ENCODE measurements around the gene VPS51. TPM values are rescaled to one million over a fixed set of nuclear protein-coding genes. Genes with fewer than 3 reads are reported as not detected.

VPS51 gene
- total RNA-seq, 6 experiments from 2014 or later, result 41.5 to 170 (median 50.2) TPM

- ATAC-seq (no peak), DNase-seq (no peak)
- H3K4me1 ChIP-seq, result no peaks in the 10 kb centered on the region
- H3K4me3 ChIP-seq, result no peak overlapping the region
- no peaks in the 10 kb centered on the region for H3K36me3 ChIP-seq
- TF ChIP-seq CTCF (IDR thresholded peaks at IDR 0.05) (no peak), POLR2A (IDR thresholded peaks at IDR 0.05) (no peak)
- WGBS (ENCODE audit: insufficient coverage, low coverage, low lambda C conversion rate, missing lambda C conversion rate), result 79% methylated on average over 1 of the region's 1 CpG
- H3K27ac ChIP-seq, result no peak overlapping the region
- H3K27me3 ChIP-seq, result no peaks in the 10 kb centered on the region
- H3K9me3 ChIP-seq, result no peaks in the 10 kb centered on the region
- intact Hi-C loops (cut with DNase I), result no loop called here
These were observed 40.5 kb upstream of the VPS51 start for GRCh38 chr11:65055538-65055937.

GRCh38 chr11:65056999-65057398, 39.0 kb upstream of the VPS51 start:
- DNase-seq (no peak), ATAC-seq (no peak)
- intact Hi-C loops (cut with DNase I), result no loop called here
- 91% methylated on average over 4 of the region's 6 CpGs for WGBS (ENCODE audit: insufficient coverage, low coverage, low lambda C conversion rate, missing lambda C conversion rate)
- Histone ChIP-seq H3K4me1 (no peaks in the 10 kb centered on the region), H3K27ac (no peak overlapping the region), H3K4me3 (no peak overlapping the region), H3K27me3 (no peaks in the 10 kb centered on the region), H3K9me3 (no peaks in the 10 kb centered on the region), H3K36me3 (no peaks in the 10 kb centered on the region)
- no peak for TF ChIP-seq CTCF (IDR thresholded peaks at IDR 0.05)
- TF ChIP-seq POLR2A (IDR thresholded peaks at IDR 0.05), result no peak

GRCh38 chr11:65057526-65057925, 38.5 kb upstream of the VPS51 start:
- Histone ChIP-seq H3K4me3 (no peak overlapping the region), H3K9me3 (no peaks in the 10 kb centered on the region), H3K27me3 (no peaks in the 10 kb centered on the region), H3K4me1 (no peaks in the 10 kb centered on the region), H3K27ac (no peak overlapping the region), H3K36me3 (no peaks in the 10 kb centered on the region)
- ATAC-seq (no peak), DNase-seq (no peak)
- no CpG with 5 or more reads among the region's 7 CpGs for WGBS (ENCODE audit: insufficient coverage, low coverage, low lambda C conversion rate, missing lambda C conversion rate)
- intact Hi-C loops (cut with DNase I), result no loop called here
- no peak for TF ChIP-seq CTCF (IDR thresholded peaks at IDR 0.05)
- TF ChIP-seq POLR2A (IDR thresholded peaks at IDR 0.05), result no peak

GRCh38 chr11:65058012-65058411, 38.0 kb upstream of the VPS51 start:
- ATAC-seq (no peak), DNase-seq (no peak)
- Histone ChIP-seq H3K4me3 (no peak overlapping the region), H3K27me3 (no peaks in the 10 kb centered on the region), H3K9me3 (no peaks in the 10 kb centered on the region), H3K27ac (no peak overlapping the region), H3K36me3 (no peaks in the 10 kb centered on the region), H3K4me1 (no peaks in the 10 kb centered on the region)
- WGBS (ENCODE audit: insufficient coverage, low coverage, low lambda C conversion rate, missing lambda C conversion rate), result no CpG with 5 or more reads among the region's 13 CpGs
- intact Hi-C loops (cut with DNase I), result no loop called here
- TF ChIP-seq POLR2A (IDR thresholded peaks at IDR 0.05) (no peak), CTCF (IDR thresholded peaks at IDR 0.05) (no peak)
